Ascending aorta (tissue), 2 donors: Measurements from ENCODE around the gene ZNF749. TPM values are rescaled to one million over a fixed set of nuclear protein-coding genes. Genes with fewer than 3 reads are reported as not detected.
"Not testable (repeated sequence)": the region's sequence is repeated elsewhere in the genome, so short reads cannot be mapped to it uniquely, and the experiment has no call there.

ENCODE experiments used
- DNase-seq, 2 donors: peaks; one replicate each; pipeline ENCODE4 v3.0.0-alpha.2; 2019; ENCODE audit warnings: low spot score in 2 of 2
- H3K27ac ChIP-seq, 2 donors: fragments of 200-600 bp; sonication (generic); one replicate each; pipeline ENCODE4 v1.5.1; 2016 to 2017; ENCODE audit warnings: mild to moderate bottlenecking in 1 of 2
- H3K27me3 ChIP-seq: fragments of 200-600 bp; sonication (generic); one replicate; pipeline ENCODE4 v1.5.1; 2017
- H3K36me3 ChIP-seq, 2 donors: fragments of 200-600 bp; sonication (generic); one replicate each; pipeline ENCODE4 v1.5.1; 2016
- H3K4me1 ChIP-seq, 2 donors: fragments of 200-600 bp; sonication (generic); one replicate each; pipeline ENCODE4 v1.5.1; 2016 to 2017; ENCODE audit warnings: mild to moderate bottlenecking in 1 of 2
- H3K4me3 ChIP-seq, 2 donors: fragments of 200-600 bp; sonication (generic); one replicate each; pipeline ENCODE4 v1.5.1; 2016 to 2017; ENCODE audit warnings: mild to moderate bottlenecking in 1 of 2
- H3K9me3 ChIP-seq, 2 donors: fragments of 200-600 bp; sonication (generic); one replicate each; pipeline ENCODE4 v1.5.1; 2016
- CTCF ChIP-seq, 3 experiments: fragments of 200-600 bp in 2 of 3; fragments of 450-650 bp in 1 of 3; sonication (generic) in 2 of 3; IDR thresholded peaks; one replicate each; pipeline ENCODE4 v1.5.1; 2016 to 2019; ENCODE audit warnings: antibody characterized with exemption in 3 of 3, mild to moderate bottlenecking in 1 of 3, moderate library complexity in 1 of 3
- intact Hi-C: fragments of 100-400 bp; cut with DNase I; formaldehyde crosslinking; loops from one replicate; pipeline ENCODE4 v1.15.1; 2023
- total RNA-seq: library from RNA; depleted of rRNA; stranded (reverse); fragments of >200 nt; gene quantifications from one replicate; pipeline ENCODE4 v1.1.0, GENCODE V29; 2016

Gene ZNF749
- total RNA-seq, 1 donor from 2014 or later = 2.7 TPM

- TF ChIP-seq CTCF (IDR thresholded peaks at IDR 0.05) = peak in 2 of 3 experiments; percentile 25 to 28
- DNase-seq = peak; percentile 65 to 92
- H3K27me3 ChIP-seq = no peaks in the 10 kb centered on the region
- intact Hi-C loops = loop anchor here (1.0 to 10.0 kb wide), 2 partner anchors 10 to 677 kb away; partner anchors contain the start of genes ZNF329 and ZNF419
- peaks cover 42 to 64% of the 10 kb centered on the region in 2 donors for H3K9me3 ChIP-seq
- H3K4me1 ChIP-seq = no peaks in the 10 kb centered on the region
- H3K4me3 ChIP-seq = peak within 1 kb of the TSS; percentile 57 to 77
- peaks cover 34 to 39% of the 10 kb centered on the region in 2 donors for H3K36me3 ChIP-seq
- peak within 1 kb of the TSS; percentile 63 to 76 for H3K27ac ChIP-seq
Measured at GRCh38 chr19:57477191-57478008, 42.3 kb downstream of the ZNF749 start, which contains the start of gene ZNF772. Gene ZNF772 (minus strand): TSS chr19:57477566. CDS start chr19:57477309, 257 bp downstream.

DNA sequence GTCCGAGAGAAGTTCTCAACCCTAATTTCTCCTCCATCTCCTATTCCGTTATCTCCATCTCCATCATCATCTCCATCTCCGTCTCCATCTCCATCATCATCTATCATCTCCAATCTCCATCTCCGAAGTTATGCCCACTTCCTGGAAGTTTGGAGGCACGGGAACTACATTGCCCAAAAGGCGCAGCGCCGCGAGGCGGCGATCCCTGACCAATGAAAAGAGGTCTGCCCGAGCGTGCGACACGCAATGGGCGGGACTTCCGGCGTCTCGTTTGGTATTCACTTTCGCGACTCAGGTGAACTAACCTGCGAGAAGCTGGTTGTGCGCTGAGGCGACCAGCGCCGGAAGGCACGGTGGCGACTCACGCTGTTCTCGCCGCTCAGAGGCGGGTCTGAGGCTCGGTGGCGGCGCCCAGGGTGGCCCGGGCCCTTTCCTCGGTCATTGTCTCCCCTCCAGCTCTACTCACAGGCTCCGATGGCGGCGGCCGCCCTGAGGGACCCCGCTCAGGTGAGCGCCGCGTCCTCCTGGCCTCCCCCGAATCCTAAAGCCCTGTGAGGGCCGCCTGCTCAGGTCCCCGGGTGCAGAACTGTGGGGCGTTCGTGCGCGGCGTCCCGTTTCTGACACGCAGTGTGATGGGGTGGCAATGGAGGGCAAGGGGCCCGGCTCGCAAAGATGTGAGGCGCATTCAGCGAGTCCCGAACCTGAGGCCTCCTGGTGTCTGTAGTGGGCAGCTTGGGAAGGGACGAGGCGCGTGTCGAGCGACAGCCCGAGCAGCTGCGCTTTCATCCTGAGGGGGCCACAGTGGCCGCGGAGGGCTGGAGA lies 52.6 kb downstream of the ZNF749 start, which contains the start of gene ZNF419:
Gene ZNF419 (plus strand): TSS at position 274 of the 822 bp plus-strand sequence. CDS start 201 bp downstream, at position 475.
- H3K27me3 ChIP-seq, H3K4me1 ChIP-seq: not testable (repeated sequence)
- H3K36me3 ChIP-seq = peaks cover 16 to 28% of the 10 kb centered on the region in 2 donors
- peak within 1 kb of the TSS; percentile 44 to 52 for H3K27ac ChIP-seq
- DNase-seq = peak; percentile 66 to 95
- peak within 1 kb of the TSS; percentile 78 to 83 for H3K4me3 ChIP-seq
- H3K9me3 ChIP-seq = peaks cover 0 to 12% of the 10 kb centered on the region in 2 donors
- intact Hi-C loops = loop anchor here (1.0 to 5.0 kb wide), 5 partner anchors 10 to 91 kb away; partner anchors contain the start of genes ZNF416, ZNF549, ZNF550 and ZNF749

GRCh38 chr19:57488299-57488644 lies 53.1 kb downstream of the ZNF749 start:
- intact Hi-C loops = loop anchor here (5.0 kb wide), 1 partner anchor 39 kb away; the partner anchor contains the start of gene ZNF549
- Histone ChIP-seq H3K36me3 (peaks cover 21 to 34% of the 10 kb centered on the region in 2 donors), H3K9me3 (peaks cover 1 to 18% of the 10 kb centered on the region in 2 donors), H3K4me3 (peak overlapping the region; percentile 16 to 35)
- H3K4me1 ChIP-seq, DNase-seq, H3K27me3 ChIP-seq, H3K27ac ChIP-seq: not testable (repeated sequence)

Other genes starting within 250 kb of the ZNF749 start
- 183 TPM for gene ZNF264, start 243.8 kb upstream of the ZNF749 start, total RNA-seq
- not detected for gene AURKC, start 204.3 kb upstream of the ZNF749 start, total RNA-seq
- 22.8 TPM for gene ZNF805, start 194.7 kb upstream of the ZNF749 start, total RNA-seq
- 56.5 TPM for gene ZNF460, start 154.8 kb upstream of the ZNF749 start, total RNA-seq
- gene ZNF543, start 114.9 kb upstream of the ZNF749 start, total RNA-seq = 4.5 TPM
- gene ZNF304, start 84.1 kb upstream of the ZNF749 start, total RNA-seq = 5.9 TPM
- 1.8 TPM for gene TRAPPC2B, start 71.8 kb upstream of the ZNF749 start, total RNA-seq
- not detected for gene ZNF547, start 71.8 kb upstream of the ZNF749 start, total RNA-seq
- gene ZNF548, start 45.5 kb upstream of the ZNF749 start, total RNA-seq = 0.96 TPM
- gene ZNF17, start 24.2 kb upstream of the ZNF749 start, total RNA-seq = 1.5 TPM
- gene VN1R1, start 21.8 kb downstream of the ZNF749 start, total RNA-seq = not detected
- gene ZNF772, start 42.2 kb downstream of the ZNF749 start, total RNA-seq = 3.7 TPM
- 5.3 TPM for gene ZNF419, start 52.4 kb downstream of the ZNF749 start, total RNA-seq
- gene ZNF773, start 64.6 kb downstream of the ZNF749 start, total RNA-seq = not detected
- 2.2 TPM for gene ZNF549, start 92.0 kb downstream of the ZNF749 start, total RNA-seq
- gene ZNF550, start 124.5 kb downstream of the ZNF749 start, total RNA-seq = 22.7 TPM
- gene ZNF416, start 143.6 kb downstream of the ZNF749 start, total RNA-seq = 2.7 TPM
- 0.53 TPM for gene ZIK1, start 148.8 kb downstream of the ZNF749 start, total RNA-seq
- 2.6 TPM for gene ZNF530, start 164.6 kb downstream of the ZNF749 start, total RNA-seq
- gene ZNF134, start 178.9 kb downstream of the ZNF749 start, total RNA-seq = 1.7 TPM
- 9.9 TPM for gene ZNF211, start 197.8 kb downstream of the ZNF749 start, total RNA-seq
- gene ZSCAN4, start 233.6 kb downstream of the ZNF749 start, total RNA-seq = not detected
- gene ZNF551, start 246.7 kb downstream of the ZNF749 start, total RNA-seq = 35.4 TPM